GM10248 (cell line): ENCODE measurements around the gene CIROP.

Source experiments
- CTCF ChIA-PET: fragments of 300-600 bp; sonication (Branson Sonifier 250); formaldehyde crosslinking; extraction: SDS; loops from one replicate; lab custom pipeline; 2021; ENCODE audit warnings: antibody characterized with exemption; lab: Yijun Ruan, JAX
- POLR2A ChIA-PET: fragments of 350-650 bp; sonication (Branson Sonifier 250); formaldehyde crosslinking; extraction: SDS; loops from one replicate; lab custom pipeline; 2020; ENCODE audit warnings: antibody characterized with exemption; lab: Yijun Ruan, JAX
- DNase-seq: peaks from one replicate; pipeline ENCODE4 v3.0.0; 2012; ENCODE audit errors: extremely low spot score
- TF ChIP-seq, protein P1 (sequence below): IDR thresholded peaks from 2 replicates; pipeline ENCODE4 v1.5.1; 2012; ENCODE audit warnings: mild to moderate bottlenecking, low read depth; ENCODE audit errors: extremely low read depth, missing control alignments, control extremely low read depth

The CIROP gene

DNA sequence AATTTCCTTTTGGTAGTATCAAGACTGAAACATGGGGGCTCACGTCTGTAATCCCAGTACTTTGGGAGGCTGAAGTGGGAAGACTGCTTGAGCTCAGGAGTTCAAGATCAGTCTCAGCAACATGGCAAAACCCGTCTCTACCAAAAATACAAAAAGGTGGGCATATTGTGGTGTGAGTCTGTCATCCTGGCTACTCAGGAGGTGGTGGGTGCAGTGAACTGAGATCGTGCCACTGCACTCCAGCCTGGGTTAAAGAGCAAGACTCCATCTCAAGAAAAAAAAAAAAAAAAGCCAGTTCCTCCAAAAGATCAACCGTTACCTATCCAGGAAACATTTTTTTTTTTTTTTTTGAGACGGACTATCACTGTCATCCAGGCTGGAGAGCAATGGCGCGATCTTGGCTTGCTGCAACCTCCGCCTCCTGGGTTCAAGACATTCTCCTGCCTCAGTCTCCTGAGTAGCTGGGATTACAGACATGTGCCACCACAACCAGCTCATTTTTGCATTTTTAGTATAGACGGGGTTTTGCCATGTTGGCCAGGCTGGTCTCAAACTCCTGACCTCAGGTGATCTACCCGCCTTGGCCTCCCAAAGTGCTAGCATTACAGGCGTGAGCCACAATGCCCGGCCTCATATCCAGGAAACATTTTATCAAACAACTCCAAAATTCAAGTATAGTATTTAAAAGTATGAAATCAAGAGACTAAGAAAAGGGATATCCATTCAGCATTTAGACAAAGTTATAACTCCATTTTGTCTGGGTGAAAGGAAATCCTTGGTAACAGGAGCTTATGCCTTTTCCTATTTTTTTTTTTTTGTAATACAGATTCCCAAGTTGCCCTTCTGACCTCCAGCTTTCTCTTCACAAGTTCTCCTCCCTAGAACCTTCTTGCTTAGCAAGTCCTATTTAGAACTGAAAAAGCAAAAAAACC lies 13.2 kb downstream of the CIROP start:
- CTCF ChIA-PET = interaction anchor here (1.0 to 6.3 kb wide), 7 partner anchors 9 to 289 kb away, joined by 3 to 50 read pairs (median 7); partner anchors contain the start of gene CDH24

DNA sequence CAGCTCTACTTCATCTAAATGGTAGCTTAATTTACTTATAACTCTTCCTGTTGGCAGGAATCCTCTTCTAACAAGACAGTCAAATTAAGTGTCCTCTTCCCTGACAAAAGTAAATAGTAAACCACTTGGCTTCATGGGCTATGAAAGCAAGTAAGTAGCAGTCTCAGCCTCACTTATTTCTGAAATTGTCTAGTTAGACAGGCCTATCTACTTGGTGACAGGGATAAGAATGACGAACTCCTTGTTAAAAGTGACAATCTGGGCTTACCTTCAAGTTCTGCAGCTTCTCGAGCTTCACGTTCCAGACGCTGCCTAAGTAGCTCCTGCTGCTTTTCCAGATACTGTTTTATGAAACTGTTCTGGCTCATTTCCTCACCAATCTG lies 14.5 kb downstream of the CIROP start:
- TF ChIP-seq, protein P1, sequence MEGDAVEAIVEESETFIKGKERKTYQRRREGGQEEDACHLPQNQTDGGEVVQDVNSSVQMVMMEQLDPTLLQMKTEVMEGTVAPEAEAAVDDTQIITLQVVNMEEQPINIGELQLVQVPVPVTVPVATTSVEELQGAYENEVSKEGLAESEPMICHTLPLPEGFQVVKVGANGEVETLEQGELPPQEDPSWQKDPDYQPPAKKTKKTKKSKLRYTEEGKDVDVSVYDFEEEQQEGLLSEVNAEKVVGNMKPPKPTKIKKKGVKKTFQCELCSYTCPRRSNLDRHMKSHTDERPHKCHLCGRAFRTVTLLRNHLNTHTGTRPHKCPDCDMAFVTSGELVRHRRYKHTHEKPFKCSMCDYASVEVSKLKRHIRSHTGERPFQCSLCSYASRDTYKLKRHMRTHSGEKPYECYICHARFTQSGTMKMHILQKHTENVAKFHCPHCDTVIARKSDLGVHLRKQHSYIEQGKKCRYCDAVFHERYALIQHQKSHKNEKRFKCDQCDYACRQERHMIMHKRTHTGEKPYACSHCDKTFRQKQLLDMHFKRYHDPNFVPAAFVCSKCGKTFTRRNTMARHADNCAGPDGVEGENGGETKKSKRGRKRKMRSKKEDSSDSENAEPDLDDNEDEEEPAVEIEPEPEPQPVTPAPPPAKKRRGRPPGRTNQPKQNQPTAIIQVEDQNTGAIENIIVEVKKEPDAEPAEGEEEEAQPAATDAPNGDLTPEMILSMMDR = no peak
- no peak for DNase-seq
- CTCF ChIA-PET = interaction anchor here (0.8 to 6.3 kb wide), 9 partner anchors 9 to 290 kb away, joined by 3 to 50 read pairs (median 5); no protein-coding TSS in a partner anchor
- POLR2A ChIA-PET = no interaction called here

More for the DNA sequence above, 13.2 kb downstream of the CIROP start:
- no peak for DNase-seq
- TF ChIP-seq, protein P1 = no peak
- POLR2A ChIA-PET = interaction anchor here (0.6 kb wide), 1 partner anchor 204 kb away, joined by 3 read pairs; no protein-coding TSS in a partner anchor

DNA sequence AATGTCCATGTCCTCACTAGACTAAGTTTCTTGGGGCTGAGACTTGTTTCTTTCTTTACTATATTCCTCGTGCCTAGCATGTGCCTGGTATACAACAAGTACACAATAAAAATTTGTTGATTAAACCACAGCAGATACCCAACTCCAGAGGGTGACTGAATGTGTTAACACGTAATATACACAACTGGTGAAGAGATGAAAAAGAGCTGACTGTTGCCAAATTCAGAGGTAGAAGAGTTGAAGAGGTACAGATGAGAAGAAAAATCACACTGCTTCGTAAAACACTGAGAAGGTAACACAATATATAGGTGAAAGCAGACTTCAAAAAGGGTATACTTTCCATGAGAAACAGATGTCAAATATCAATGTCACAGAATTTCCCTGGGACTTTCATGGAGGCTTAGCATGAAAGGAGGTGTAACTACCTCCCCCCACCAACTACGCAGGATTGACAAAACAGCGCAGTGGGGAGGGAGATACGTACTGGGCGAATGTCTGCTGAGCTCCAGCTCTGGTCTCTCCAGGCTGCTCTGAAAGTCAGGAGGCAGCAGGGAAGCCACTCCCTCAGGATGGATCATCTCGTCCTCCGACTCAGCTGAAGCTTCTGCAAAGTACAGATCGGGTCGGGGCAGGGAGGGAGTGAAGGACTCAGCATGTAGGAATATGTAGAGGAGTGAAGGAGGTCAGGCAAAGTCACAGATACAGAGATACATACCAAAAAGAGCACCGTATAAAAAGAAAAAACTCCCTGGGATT lies 15.1 kb downstream of the CIROP start:
- CTCF ChIA-PET = interaction anchor here (0.8 to 6.3 kb wide), 9 partner anchors 9 to 290 kb away, joined by 3 to 50 read pairs (median 5); no protein-coding TSS in a partner anchor
- DNase-seq = no peak
- POLR2A ChIA-PET = no interaction called here
- TF ChIP-seq, protein P1 = no peak

DNA sequence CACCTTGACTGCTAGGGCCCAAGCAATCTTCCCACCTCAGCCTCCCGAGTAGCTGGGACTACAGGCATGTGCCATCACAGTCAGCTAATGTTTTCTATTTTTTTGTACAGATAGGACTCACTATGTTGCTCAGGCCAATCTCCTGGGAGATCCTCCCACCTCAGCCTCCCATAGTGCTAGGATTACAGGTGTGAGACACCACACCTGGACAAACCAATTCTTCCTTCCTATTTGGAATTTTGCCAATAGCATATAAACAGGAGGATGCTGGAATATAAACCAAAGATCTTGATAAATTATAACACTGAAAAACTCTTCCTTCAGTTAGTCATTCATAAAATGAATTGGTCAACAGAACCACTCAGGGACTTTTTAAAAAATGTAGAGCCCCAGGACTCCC lies 18.2 kb downstream of the CIROP start:
- TF ChIP-seq, protein P1 = no peak
- DNase-seq = no peak
- ChIA-PET CTCF (interaction anchor here (1.0 to 2.0 kb wide), 6 partner anchors 8 to 20 kb away, joined by 3 to 9 read pairs (median 6); partner anchors contain the start of genes ACIN1 and C14orf119), POLR2A (no interaction called here)

- POLR2A ChIA-PET = no interaction called here
- TF ChIP-seq, protein P1 = no peak
- CTCF ChIA-PET = interaction anchor here (1.0 to 2.0 kb wide), 6 partner anchors 8 to 19 kb away, joined by 3 to 9 read pairs (median 6); partner anchors contain the start of genes ACIN1 and C14orf119
- no peak for DNase-seq
These were observed 19.3 kb downstream of the CIROP start for GRCh38 chr14:23085458-23085857.

- ChIA-PET CTCF (interaction anchor here (1.0 to 8.1 kb wide), 5 partner anchors 9 to 23 kb away, joined by 3 to 79 read pairs (median 5); partner anchors contain the start of genes ACIN1 and CDH24), POLR2A (interaction anchor here (1.3 kb wide), 1 partner anchor 15 kb away, joined by 3 read pairs; the partner anchor contains the start of gene C14orf119)
- TF ChIP-seq, protein P1 = no peak
- no peak for DNase-seq
These were observed 24.3 kb downstream of the CIROP start for GRCh38 chr14:23080474-23080873.
